BLaER1 (cell line): ENCODE data around the gene ADAM10.

Source experiments
- H3K27ac ChIP-seq: shearing (Covaris generic); formaldehyde crosslinking; 2 replicates; pipeline ENCODE4 v1.8.1; 2022
- H3K27me3 ChIP-seq: shearing (Covaris generic); formaldehyde crosslinking; 2 replicates; pipeline ENCODE4 v1.8.1; 2022
- H3K36me3 ChIP-seq: shearing (Covaris generic); formaldehyde crosslinking; 2 replicates; pipeline ENCODE4 v1.8.1; 2022
- H3K4me1 ChIP-seq: shearing (Covaris generic); formaldehyde crosslinking; 2 replicates; pipeline ENCODE4 v1.8.1; 2022
- H3K4me2 ChIP-seq: shearing (Covaris generic); formaldehyde crosslinking; 2 replicates; pipeline ENCODE4 v1.8.1; 2022
- H3K4me3 ChIP-seq: shearing (Covaris generic); formaldehyde crosslinking; 2 replicates; pipeline ENCODE4 v1.8.1; 2022
- H3K9ac ChIP-seq: shearing (Covaris generic); formaldehyde crosslinking; 2 replicates; pipeline ENCODE4 v1.8.1; 2022
- H3K9me3 ChIP-seq: shearing (Covaris generic); formaldehyde crosslinking; 2 replicates; pipeline ENCODE4 v1.8.1; 2022
- H4K20me1 ChIP-seq: shearing (Covaris generic); formaldehyde crosslinking; 2 replicates; pipeline ENCODE4 v1.8.1; 2022
- Cebpa-rat ChIP-seq: shearing (Covaris generic); IDR thresholded peaks from 2 replicates; pipeline ENCODE4 v1.8.1; 2022

ADAM10 gene

GRCh38 chr15:58564981-58565380 lies 184.5 kb downstream of the ADAM10 start:
- Histone ChIP-seq H3K9ac (no peak overlapping the region), H3K9me3 (peaks cover 33% of the 10 kb centered on the region), H3K4me2 (no peak overlapping the region), H4K20me1 (no peaks in the 10 kb centered on the region), H3K36me3 (peaks cover 15% of the 10 kb centered on the region), H3K4me1 (peaks cover 25% of the 10 kb centered on the region), H3K27me3 (no peaks in the 10 kb centered on the region), H3K4me3 (no peak overlapping the region), H3K27ac (no peak overlapping the region)
- no peak for TF ChIP-seq Cebpa-rat

GRCh38 chr15:58562135-58562534 lies 187.4 kb downstream of the ADAM10 start:
- TF ChIP-seq Cebpa-rat: no peak
- Histone ChIP-seq H3K9ac (no peak overlapping the region), H3K27me3 (no peaks in the 10 kb centered on the region), H3K9me3 (peaks cover 48% of the 10 kb centered on the region), H3K4me1 (peaks cover 22% of the 10 kb centered on the region), H3K36me3 (peaks cover 27% of the 10 kb centered on the region), H4K20me1 (no peaks in the 10 kb centered on the region), H3K27ac (peak overlapping the region; percentile 36; the same call in 1 of the 2 replicates), H3K4me2 (peak overlapping the region; percentile 61), H3K4me3 (no peak overlapping the region)

- H3K36me3 ChIP-seq: peaks cover 27% of the 10 kb centered on the region
- TF ChIP-seq Cebpa-rat: no peak
- no peak overlapping the region for H3K9ac ChIP-seq
- H3K4me2 ChIP-seq: no peak overlapping the region
- peaks cover 48% of the 10 kb centered on the region for H3K9me3 ChIP-seq
- H4K20me1 ChIP-seq: no peaks in the 10 kb centered on the region
- no peak overlapping the region for H3K27ac ChIP-seq
- no peaks in the 10 kb centered on the region for H3K27me3 ChIP-seq
- peaks cover 30% of the 10 kb centered on the region for H3K4me1 ChIP-seq
- H3K4me3 ChIP-seq: no peak overlapping the region
These were observed 188.2 kb downstream of the ADAM10 start for GRCh38 chr15:58561321-58561720.

- Histone ChIP-seq H4K20me1 (no peaks in the 10 kb centered on the region), H3K9me3 (peaks cover 44% of the 10 kb centered on the region), H3K27ac (no peak overlapping the region), H3K4me1 (peaks cover 43% of the 10 kb centered on the region), H3K4me3 (no peak overlapping the region), H3K4me2 (no peak overlapping the region), H3K36me3 (peaks cover 23% of the 10 kb centered on the region), H3K9ac (no peak overlapping the region), H3K27me3 (no peaks in the 10 kb centered on the region)
- TF ChIP-seq Cebpa-rat: no peak
These were observed 189.5 kb downstream of the ADAM10 start for GRCh38 chr15:58559904-58560588.

- Histone ChIP-seq H3K9me3 (peaks cover 32% of the 10 kb centered on the region), H3K27ac (no peak overlapping the region), H3K4me1 (peaks cover 56% of the 10 kb centered on the region), H3K36me3 (peaks cover 15% of the 10 kb centered on the region), H3K4me2 (no peak overlapping the region), H3K27me3 (no peaks in the 10 kb centered on the region), H3K4me3 (no peak overlapping the region; the same call in 1 of the 2 replicates), H4K20me1 (no peaks in the 10 kb centered on the region), H3K9ac (no peak overlapping the region)
- no peak for TF ChIP-seq Cebpa-rat
These were observed 190.7 kb downstream of the ADAM10 start for GRCh38 chr15:58558777-58559176.

- peaks cover 64% of the 10 kb centered on the region for H3K4me1 ChIP-seq
- H3K9me3 ChIP-seq: peaks cover 23% of the 10 kb centered on the region
- H3K4me3 ChIP-seq: no peak overlapping the region
- TF ChIP-seq Cebpa-rat: no peak
- H3K4me2 ChIP-seq: peak overlapping the region; percentile 91
- H4K20me1 ChIP-seq: no peaks in the 10 kb centered on the region
- no peak overlapping the region for H3K9ac ChIP-seq
- no peaks in the 10 kb centered on the region for H3K27me3 ChIP-seq
- H3K36me3 ChIP-seq: peaks cover 11% of the 10 kb centered on the region; the same call in 1 of the 2 replicates
- peak overlapping the region; percentile 96 for H3K27ac ChIP-seq
These were observed 193.0 kb downstream of the ADAM10 start for GRCh38 chr15:58556541-58556940.

GRCh38 chr15:58556028-58556361 lies 193.5 kb downstream of the ADAM10 start:
- H3K4me1 ChIP-seq: peaks cover 69% of the 10 kb centered on the region
- H3K27me3 ChIP-seq: no peaks in the 10 kb centered on the region
- peak overlapping the region; percentile 91 for H3K4me2 ChIP-seq
- peak overlapping the region; percentile 86 for H3K9ac ChIP-seq
- TF ChIP-seq Cebpa-rat: no peak
- H3K36me3 ChIP-seq: peaks cover 11% of the 10 kb centered on the region; the same call in 1 of the 2 replicates
- peaks cover 23% of the 10 kb centered on the region for H3K9me3 ChIP-seq
- peak overlapping the region; percentile 23; the same call in 1 of the 2 replicates for H3K4me3 ChIP-seq
- no peaks in the 10 kb centered on the region for H4K20me1 ChIP-seq
- H3K27ac ChIP-seq: peak overlapping the region; percentile 96

- Histone ChIP-seq H3K4me2 (peak overlapping the region; percentile 91), H3K36me3 (peaks cover 11% of the 10 kb centered on the region; the same call in 1 of the 2 replicates), H3K9ac (peak overlapping the region; percentile 86), H3K27ac (peak overlapping the region; percentile 96), H3K4me3 (peak overlapping the region; percentile 23; the same call in 1 of the 2 replicates), H4K20me1 (no peaks in the 10 kb centered on the region), H3K27me3 (no peaks in the 10 kb centered on the region), H3K4me1 (peaks cover 75% of the 10 kb centered on the region), H3K9me3 (peaks cover 23% of the 10 kb centered on the region)
- TF ChIP-seq Cebpa-rat: no peak
These were observed 194.1 kb downstream of the ADAM10 start for GRCh38 chr15:58555162-58556027.

- peak overlapping the region; percentile 91 for H3K4me2 ChIP-seq
- no peak for TF ChIP-seq Cebpa-rat
- H3K4me3 ChIP-seq: peak overlapping the region; percentile 23; the same call in 1 of the 2 replicates
- peak overlapping the region; percentile 86 for H3K9ac ChIP-seq
- no peaks in the 10 kb centered on the region for H4K20me1 ChIP-seq
- H3K27ac ChIP-seq: peak overlapping the region; percentile 96
- no peaks in the 10 kb centered on the region for H3K27me3 ChIP-seq
- H3K4me1 ChIP-seq: peaks cover 81% of the 10 kb centered on the region
- H3K9me3 ChIP-seq: peaks cover 20% of the 10 kb centered on the region
- H3K36me3 ChIP-seq: peaks cover 11% of the 10 kb centered on the region; the same call in 1 of the 2 replicates
These were observed 194.7 kb downstream of the ADAM10 start for GRCh38 chr15:58554758-58555157.

GRCh38 chr15:58553365-58553918 lies 196.1 kb downstream of the ADAM10 start:
- H3K36me3 ChIP-seq: peaks cover 3% of the 10 kb centered on the region; the same call in 1 of the 2 replicates
- peak overlapping the region; percentile 86 for H3K9ac ChIP-seq
- peaks cover 94% of the 10 kb centered on the region for H3K4me1 ChIP-seq
- H3K9me3 ChIP-seq: peaks cover 7% of the 10 kb centered on the region
- peak overlapping the region; percentile 91 for H3K4me2 ChIP-seq
- H3K4me3 ChIP-seq: 0 out of 2 replicates have a peak overlapping the region, but pooled peaks have one; percentile 57
- no peaks in the 10 kb centered on the region for H3K27me3 ChIP-seq
- peak overlapping the region; percentile 96 for H3K27ac ChIP-seq
- H4K20me1 ChIP-seq: no peaks in the 10 kb centered on the region
- TF ChIP-seq Cebpa-rat: no peak
